ENCODE measurements around the gene ADPRHL1.

Gene ADPRHL1

GRCh38 chr13:113365971-113366588, 87.2 kb downstream of the ADPRHL1 start:
- no peak for DNase-seq

DNA sequence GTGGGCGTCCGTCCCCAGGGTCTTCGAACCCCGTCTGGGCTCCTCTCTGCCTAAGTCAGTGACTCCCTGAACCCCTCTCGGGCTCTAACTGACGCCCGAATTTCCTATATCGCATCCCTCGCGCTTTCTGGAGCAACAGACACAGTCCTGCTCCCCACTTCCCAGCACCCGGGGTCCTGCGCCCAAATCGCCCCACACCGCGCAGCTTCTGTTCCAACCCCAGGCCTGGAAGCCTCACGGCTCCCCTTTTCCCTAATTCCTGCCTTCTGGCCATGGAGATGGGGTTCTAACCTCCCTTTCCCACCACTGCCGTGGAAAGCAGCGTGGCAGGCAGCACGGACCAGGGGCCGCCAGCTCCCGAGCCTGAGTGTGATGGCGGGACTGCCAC, 87.7 kb downstream of the ADPRHL1 start:
- no peak for DNase-seq

DNA sequence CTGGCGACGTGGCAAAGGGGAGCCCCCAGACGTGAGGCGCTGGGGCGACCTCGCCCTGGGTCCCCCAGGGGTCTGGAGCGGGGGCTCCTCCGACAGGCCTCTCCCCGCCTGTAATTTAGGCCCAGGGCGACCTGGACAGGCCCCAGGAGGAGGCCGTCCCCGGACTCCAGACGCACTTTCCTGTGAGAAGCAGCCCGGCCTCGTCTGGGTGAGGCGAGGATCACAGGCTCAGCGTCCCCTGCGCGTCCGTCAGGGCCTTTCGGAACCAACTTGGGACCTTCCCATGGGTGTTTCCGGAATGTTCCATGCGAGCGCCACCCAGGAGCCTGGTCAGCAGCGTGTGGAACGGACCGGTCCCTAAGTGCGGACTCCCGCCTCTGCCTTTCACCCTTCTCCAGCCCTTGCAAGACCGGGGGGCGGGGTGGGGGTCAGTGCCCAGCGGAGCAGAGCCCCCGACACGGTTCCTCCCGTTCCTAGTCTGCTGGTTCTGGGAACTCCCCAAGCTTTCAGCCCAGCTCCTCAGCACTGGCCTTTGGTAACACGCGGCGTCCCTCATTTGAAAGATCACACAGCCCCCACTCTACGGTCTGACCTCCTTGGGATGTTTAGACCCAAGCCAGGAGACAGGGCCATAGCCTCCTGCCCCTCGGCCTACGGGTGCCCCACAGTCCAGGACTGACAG, 88.2 kb downstream of the ADPRHL1 start:
- no peak for DNase-seq

DNA sequence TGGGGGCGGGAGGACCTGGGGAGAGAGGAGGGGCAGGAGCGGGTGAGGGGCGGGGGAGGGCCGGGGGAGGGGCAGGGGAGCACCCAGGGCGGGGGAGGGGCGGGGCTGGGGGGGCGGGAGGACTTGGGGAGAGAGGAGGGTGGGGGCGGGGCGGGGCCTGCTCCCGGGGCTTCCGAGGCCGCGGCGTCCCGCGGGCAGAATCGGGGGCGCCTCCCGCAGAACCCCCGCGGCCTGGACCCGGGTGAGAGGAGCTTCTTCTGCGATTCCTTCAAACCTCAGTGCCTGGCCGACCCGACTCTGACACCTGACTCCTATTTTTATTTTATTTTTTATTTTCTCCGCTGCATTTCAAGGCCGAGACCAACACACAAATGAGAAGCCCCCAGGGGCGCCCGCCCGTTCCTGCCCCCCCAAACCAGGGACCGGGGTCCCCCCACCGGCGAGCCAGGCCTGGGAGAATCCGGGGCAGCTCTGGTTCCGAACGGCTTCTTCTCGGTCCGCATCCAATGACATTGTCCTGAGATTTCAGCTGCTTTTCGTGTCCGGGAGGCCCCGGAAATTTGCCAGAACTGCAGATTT, 88.9 kb downstream of the ADPRHL1 start:
- DNase-seq, result no peak

- DNase-seq, result no peak
Observed at GRCh38 chr13:113361406-113361805, 91.9 kb downstream of the ADPRHL1 start.

- no peak for DNase-seq
Observed at GRCh38 chr13:113360446-113360845, 92.8 kb downstream of the ADPRHL1 start.

DNA sequence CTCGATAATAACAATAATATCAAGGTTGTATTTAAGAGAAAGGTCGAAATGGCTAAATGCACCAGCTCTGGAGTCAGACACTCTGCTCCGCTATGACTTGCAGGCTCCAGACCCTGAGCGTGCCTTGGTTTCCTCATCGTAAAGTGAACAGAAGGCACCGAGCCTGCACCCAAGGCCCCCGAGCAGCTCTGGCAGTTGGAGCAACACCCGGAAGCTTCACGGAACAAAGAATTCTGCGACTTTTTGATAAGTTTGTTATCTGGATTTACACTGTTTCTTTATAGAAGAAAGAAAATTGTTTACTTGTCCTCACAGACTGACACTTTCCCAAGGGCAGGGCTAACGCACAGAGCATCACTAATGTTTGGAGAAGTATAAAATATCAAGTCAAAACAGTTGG, 93.7 kb downstream of the ADPRHL1 start:
- no peak for DNase-seq

- no peak for DNase-seq
Observed at GRCh38 chr13:113358653-113359190, 94.6 kb downstream of the ADPRHL1 start.

- DNase-seq, result no peak
Observed at GRCh38 chr13:113357529-113357928, 95.8 kb downstream of the ADPRHL1 start.

- DNase-seq, result no peak
Observed at GRCh38 chr13:113356596-113356995, 96.7 kb downstream of the ADPRHL1 start.

GRCh38 chr13:113355621-113356020, 97.7 kb downstream of the ADPRHL1 start:
- DNase-seq, result no peak

GRCh38 chr13:113354831-113355610, 98.3 kb downstream of the ADPRHL1 start:
- DNase-seq, result no peak

GRCh38 chr13:113353254-113353653, 100.0 kb downstream of the ADPRHL1 start:
- DNase-seq, result no peak

- no peak for DNase-seq
Observed at GRCh38 chr13:113351514-113352026, 101.7 kb downstream of the ADPRHL1 start.

GRCh38 chr13:113350938-113351335, 102.4 kb downstream of the ADPRHL1 start:
- no peak for DNase-seq

DNA sequence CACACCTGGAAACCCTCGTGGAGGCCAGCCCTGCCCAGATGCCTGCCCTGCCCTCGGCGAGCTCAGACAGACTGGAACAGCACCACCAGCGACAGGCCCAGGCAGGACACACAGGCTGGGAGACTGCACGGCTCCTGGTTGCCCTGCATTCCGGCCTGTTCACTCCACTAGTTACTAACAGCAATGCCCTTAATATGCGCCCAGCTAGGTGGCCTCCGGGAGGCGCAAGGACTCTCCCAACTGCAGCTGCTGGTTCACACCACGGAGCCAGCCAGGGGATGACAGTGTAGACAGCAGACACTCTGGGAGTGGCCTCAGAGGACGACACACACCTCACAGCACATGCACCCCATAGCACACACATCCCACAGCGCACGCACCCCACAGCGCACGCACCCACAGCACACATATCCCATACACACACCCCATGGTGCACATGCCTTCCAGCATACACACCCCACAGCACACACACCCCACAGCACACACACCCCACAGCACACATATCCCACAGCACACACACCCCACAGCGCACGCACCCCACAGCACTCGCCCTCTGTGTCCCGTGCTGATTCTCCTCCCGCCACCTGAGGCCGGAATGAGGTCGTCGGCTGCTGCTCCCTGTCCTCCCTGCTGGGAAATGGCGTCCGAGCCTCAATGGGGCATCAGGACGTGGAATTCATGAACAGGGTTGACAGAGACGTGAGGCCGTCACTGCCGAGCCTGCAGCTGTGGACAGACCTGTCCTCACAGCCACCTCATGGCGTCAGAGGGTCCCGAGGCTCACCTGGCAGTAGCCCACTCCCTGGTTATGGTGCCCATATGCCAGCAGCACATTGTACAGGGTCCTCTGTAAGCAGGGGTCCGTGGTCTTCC, 103.0 kb downstream of the ADPRHL1 start:
- no peak for DNase-seq

Data from activated naive CD4-positive, alpha-beta T cell treated with Interleukin-2 at 50 U/mL for 16 hours (primary cell).